ENCODE results near the gene ERICH2.

GRCh38 chr2:170723446-170723958, 46.7 kb upstream of the ERICH2 start:
- TF ChIP-seq POLR2AphosphoS5 (IDR thresholded peaks at IDR 0.05; ENCODE audit: low read depth, low read length) (no peak), TAF1 (IDR thresholded peaks at IDR 0.05; ENCODE audit: borderline replicate concordance, low read depth, low read length) (no peak)
